HepG2 (cell line): ENCODE data around the gene SIVA1. TPM values are rescaled to one million over a fixed set of nuclear protein-coding genes. Genes with fewer than 3 reads are reported as not detected.

Source experiments
- ATAC-seq: fragments of 200-7000 bp; cut with Tn5 transposase; 3 replicates; pipeline ENCODE4 v1.9.1; 2020; ENCODE audit warnings: mild to moderate bottlenecking, moderate library complexity
- BruUV-seq: library from RNA; stranded (reverse); fragments of 400-500 nt; replicated peaks from 2 replicates; lab custom pipeline; 2021; lab: Mats Ljungman, UMichigan
- CTCF ChIA-PET: fragments of 300-600 bp; formaldehyde crosslinking; extraction: SDS; loops from one replicate; lab custom pipeline; 2021; ENCODE audit warnings: low total read pairs, inconsistent platforms, low intra/inter-chr PET ratio; lab: Yijun Ruan, JAX
- POLR2A ChIA-PET: fragments of 350-600 bp; sonication (Branson Sonifier 250); formaldehyde crosslinking; loops from one replicate; lab custom pipeline; 2020; ENCODE audit warnings: antibody characterized with exemption, inconsistent platforms; lab: Yijun Ruan, JAX
- DNase-seq: peaks from one replicate; pipeline ENCODE4 v3.0.0-alpha.2; 2015; ENCODE audit warnings: low spot score
- FAIRE-seq: peaks from 3 replicates; lab custom pipeline; 2011; peaks lifted over from hg19 to GRCh38; lab: Jason Lieb, UNC
- H2AFZ ChIP-seq: one replicate; pipeline ENCODE4 v1.6.1; 2011; ENCODE audit warnings: low read length, inconsistent platforms
- H3K27ac ChIP-seq: fragments of 300-600 bp; 3 replicates; pipeline ENCODE4 v1.8.0; 2011; ENCODE audit warnings: mixed run types, mild to moderate bottlenecking, mixed read lengths, low read length, inconsistent platforms; ENCODE audit not compliant: insufficient read depth; ENCODE audit errors: extremely low read length
- H3K27me3 ChIP-seq, 2 experiments: fragments of 200-600 bp in 1 of 2; 2 replicates in 1 of 2; 3 replicates in 1 of 2; pipeline versions ENCODE4 v1.6.0 to v1.8.0; 2011; ENCODE audit warnings: low read length in 2 of 2, mild to moderate bottlenecking in 2 of 2, moderate library complexity in 2 of 2, inconsistent platforms in 1 of 2; ENCODE audit not compliant: insufficient read depth in 2 of 2, control insufficient read depth in 1 of 2
- H3K36me3 ChIP-seq, 2 experiments: fragments of 200-600 bp in 1 of 2; replicated peaks in 1 of 2; 2 replicates in 1 of 2; 3 replicates in 1 of 2; pipeline versions ENCODE4 v1.5.1 to v1.8.0; 2011; ENCODE audit warnings: low read length in 2 of 2, inconsistent platforms in 1 of 2; ENCODE audit not compliant: insufficient read depth in 2 of 2, control insufficient read depth in 1 of 2
- H3K4me1 ChIP-seq: 2 replicates; pipeline ENCODE4 v1.5.1; 2012; ENCODE audit warnings: low read length, inconsistent platforms; ENCODE audit not compliant: insufficient read depth
- H3K4me2 ChIP-seq: 2 replicates; pipeline ENCODE4 v1.6.0; 2011; ENCODE audit warnings: low read depth, low read length, inconsistent platforms
- H3K4me3 ChIP-seq, 3 experiments: fragments of 200-600 bp in 1 of 3; sonication (generic), shearing (Covaris generic) in 1 of 3; replicated peaks in 1 of 3; 2 replicates each; pipeline ENCODE4 v1.5.1; 2011 to 2016; ENCODE audit warnings: low read length in 3 of 3, inconsistent platforms in 2 of 3, low read depth in 2 of 3, mild to moderate bottlenecking in 2 of 3, control low read depth in 1 of 3, mixed read lengths in 1 of 3; ENCODE audit not compliant: insufficient read depth in 1 of 3
- H3K79me2 ChIP-seq: one replicate; pipeline ENCODE4 v1.6.1; 2011; ENCODE audit warnings: low read length, inconsistent platforms; ENCODE audit not compliant: insufficient read depth
- H3K9ac ChIP-seq: 2 replicates; pipeline ENCODE4 v1.6.0; 2011; ENCODE audit warnings: mild to moderate bottlenecking, low read depth, low read length, inconsistent platforms; ENCODE audit not compliant: insufficient read depth
- H3K9me3 ChIP-seq: 2 replicates; pipeline ENCODE4 v1.5.1; 2012; ENCODE audit warnings: mild to moderate bottlenecking, low read length
- H4K20me1 ChIP-seq: 2 replicates; pipeline ENCODE4 v1.6.0; 2011; ENCODE audit warnings: inconsistent platforms, mild to moderate bottlenecking, low read length, moderate library complexity; ENCODE audit not compliant: insufficient read depth
- AGO2 ChIP-seq: fragments of 200-400 bp; formaldehyde crosslinking; optimal IDR thresholded peaks from 2 replicates; pipeline ENCODE3; 2017; ENCODE audit warnings: mild to moderate bottlenecking, low read depth, low read length, moderate library complexity
- CCDC6 ChIP-seq: sonication (generic); formaldehyde crosslinking; IDR thresholded peaks from 2 replicates; pipeline ENCODE4 v1.8.1; 2022; ENCODE audit warnings: mild to moderate bottlenecking, missing genetic modification reagents, moderate library complexity
- NFIC ChIP-seq: IDR thresholded peaks from 2 replicates; pipeline ENCODE4 v1.6.1; 2012; ENCODE audit warnings: mild to moderate bottlenecking, low read length, inconsistent platforms
- PCBP1 ChIP-seq: fragments of 200-400 bp; formaldehyde crosslinking; IDR thresholded peaks from 2 replicates; pipeline ENCODE4 v1.6.1; 2017; ENCODE audit warnings: mild to moderate bottlenecking, low read depth, low read length, borderline replicate concordance
- ZFY ChIP-seq: sonication (generic); formaldehyde crosslinking; IDR thresholded peaks from 2 replicates; pipeline ENCODE4 v1.4.0; 2020; ENCODE audit warnings: missing genetic modification reagents
- ZNF20 ChIP-seq: sonication (generic); formaldehyde crosslinking; IDR thresholded peaks from 2 replicates; pipeline ENCODE4 v1.4.0; 2020; ENCODE audit warnings: mild to moderate bottlenecking, moderate library complexity, missing genetic modification reagents
- ZNF260 ChIP-seq: sonication (generic); formaldehyde crosslinking; IDR thresholded peaks from 2 replicates; pipeline ENCODE4 v1.4.0; 2020; ENCODE audit warnings: missing genetic modification reagents, low read depth, mild to moderate bottlenecking, borderline replicate concordance
- ZNF562 ChIP-seq: sonication (generic); formaldehyde crosslinking; IDR thresholded peaks from 2 replicates; pipeline ENCODE4 v1.8.0; 2022; ENCODE audit warnings: missing genetic modification reagents, borderline replicate concordance
- ZNF678 ChIP-seq: sonication (generic); formaldehyde crosslinking; IDR thresholded peaks from 2 replicates; pipeline ENCODE4 v1.4.0; 2020; ENCODE audit warnings: mild to moderate bottlenecking, missing genetic modification reagents
- WGBS: methylation state at CpG from one replicate; pipeline ENCODE4 v1.1.6; 2017; ENCODE audit warnings: low lambda C conversion rate; 5-methylcytosine and 5-hydroxymethylcytosine counted together
- in situ Hi-C: cut with HindIII; loops from 2 replicates; pipeline ENCODE4 v1.10.0; 2017; ENCODE audit warnings: low pct_unique_long_range_greater_than_20kb; ENCODE audit not compliant: extremely low pct_ligation_motif_present
- intact Hi-C: fragments of 100-400 bp; cut with micrococcal nuclease; formaldehyde crosslinking; loops from one replicate; pipeline ENCODE4 v1.10.0; 2022; ENCODE audit not compliant: unreplicated experiment
- polyA plus RNA-seq, 8 experiments: library from polyadenylated mRNA; depleted of rRNA in 3 of 8; stranded (reverse) in 7 of 8; unstranded in 1 of 8; fragments of >200 nt; fragmentation: Illumina TruSeq in 4 of 8; extraction: Trizol in 4 of 8; gene quantifications; 2 replicates each; pipeline versions ENCODE4 v1.2.1 to v1.2.3, GENCODE V29; 2011 to 2016; ENCODE audit warnings: low read depth in 4 of 8, missing spikeins in 1 of 8, mixed read lengths in 1 of 8; ENCODE audit not compliant: insufficient read depth in 1 of 8
- total RNA-seq, 5 experiments: library from RNA; depleted of rRNA; stranded (reverse); fragments of >200 nt; fragmentation: Illumina TruSeq; extraction: Trizol; gene quantifications; 2 replicates each; pipeline ENCODE4 v1.2.3, GENCODE V29; 2016; ENCODE audit warnings: low read depth in 1 of 5
- TF ChIP-seq, protein P1 (sequence below): fragments of 450-650 bp; IDR thresholded peaks from 2 replicates; pipeline ENCODE4 v1.6.1; 2017; ENCODE audit warnings: mild to moderate bottlenecking
- TF ChIP-seq, protein P2 (sequence below): sonication (generic); formaldehyde crosslinking; IDR thresholded peaks from 2 replicates; pipeline ENCODE4 v1.9.0; 2021; ENCODE audit warnings: missing genetic modification reagents, borderline replicate concordance

Gene SIVA1
- total and polyA plus RNA-seq, 2 of the 13 experiments (the other 11 are each of a cell fraction or from before 2014, with no cell fraction given) = 123 to 186 TPM

DNA sequence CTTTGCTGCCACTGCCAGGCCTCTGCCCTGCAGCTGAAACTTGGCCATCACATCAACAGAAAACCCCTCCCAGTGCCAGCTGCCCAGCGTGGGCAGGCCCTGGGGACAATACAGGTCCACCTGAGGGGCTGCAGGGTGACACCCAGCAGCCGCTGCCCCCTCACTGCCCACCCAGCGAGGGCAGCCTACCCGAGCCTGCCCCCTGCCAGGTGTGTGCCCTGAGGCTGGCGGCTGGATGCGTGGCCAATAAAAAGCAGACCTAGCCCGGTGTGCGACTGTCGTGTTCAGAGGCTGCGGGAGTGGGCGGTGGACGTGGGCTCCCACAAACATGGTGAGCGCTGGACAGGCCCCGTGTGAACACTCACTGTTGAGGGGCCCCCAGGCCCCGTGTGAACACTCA lies 33.6 kb upstream of the SIVA1 start:
- WGBS = no CpG with 5 or more reads among the region's 15 CpGs
- FAIRE-seq (no peak), DNase-seq (no peak), ATAC-seq (no peak)
- no peak overlapping the region for H3K4me3 ChIP-seq
- no peaks in the 10 kb centered on the region for H4K20me1 ChIP-seq
- no peak overlapping the region for H3K4me2 ChIP-seq
- POLR2A ChIA-PET = no interaction called here
- no peak overlapping the region for H2AFZ ChIP-seq
- in situ Hi-C loops = no loop called here
- no peaks in the 10 kb centered on the region for H3K9me3 ChIP-seq
- no peak overlapping the region for H3K27ac ChIP-seq
- no peaks in the 10 kb centered on the region for H3K79me2 ChIP-seq
- BruUV-seq = no TSS peak
- TF ChIP-seq NFIC (no peak), PCBP1 (no peak), AGO2 (peak; percentile 66), ZNF678 (no peak), ZFY (CRISPR knock-in tag) (no peak)
- H3K27me3 ChIP-seq = no peaks in the 10 kb centered on the region
- no peak overlapping the region for H3K9ac ChIP-seq
- intact Hi-C loops = no loop called here
- CTCF ChIA-PET = no interaction called here
- H3K4me1 ChIP-seq = peaks cover 28% of the 10 kb centered on the region
- peaks cover 1 to 2% of the 10 kb centered on the region in 2 experiments; a peak in 1 of 5 replicates for H3K36me3 ChIP-seq

DNA sequence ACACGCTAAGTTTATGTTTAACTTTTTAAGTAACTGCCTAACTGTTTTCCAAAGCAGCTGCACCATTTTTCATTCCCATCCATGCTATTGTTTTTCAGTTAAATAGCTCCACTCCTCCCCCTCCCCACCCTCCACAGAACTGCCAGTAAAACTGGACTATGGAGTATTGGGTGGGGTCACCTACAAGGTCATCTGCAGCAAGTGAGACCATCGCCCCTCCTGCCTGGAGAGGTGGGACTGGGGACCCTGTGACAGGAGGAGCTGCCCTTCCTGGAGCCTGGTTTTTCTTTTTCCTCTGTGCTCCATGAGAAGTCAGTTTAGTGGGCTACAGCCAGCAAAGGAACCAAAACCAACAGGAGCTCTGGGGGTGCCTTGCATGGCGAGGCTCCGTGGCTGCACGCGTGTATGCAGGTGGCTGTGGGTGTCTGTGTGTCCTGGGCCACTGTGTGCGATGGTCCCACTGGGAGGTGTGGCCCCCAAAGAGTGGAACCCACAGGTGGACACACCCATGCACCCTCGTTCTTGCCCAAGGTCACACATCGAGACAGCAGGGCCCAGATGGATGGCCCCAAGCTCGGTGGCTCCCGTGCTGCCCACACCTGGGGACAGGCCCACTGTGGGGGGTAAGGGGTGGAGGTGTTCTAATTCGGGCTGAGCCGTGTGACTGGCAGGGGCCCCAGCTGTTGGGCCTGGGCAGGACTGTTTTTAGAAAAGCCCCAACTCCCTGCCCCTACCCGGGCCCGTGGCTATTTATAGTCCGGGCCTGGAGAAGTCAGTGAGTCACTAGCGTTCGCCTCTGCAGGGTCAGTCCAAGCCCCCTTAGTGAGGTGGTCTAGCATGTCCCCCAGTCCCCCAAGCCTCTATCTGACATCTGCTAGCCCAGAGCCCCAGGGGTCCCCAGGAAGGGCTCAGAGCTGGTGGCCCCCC lies 31.2 kb upstream of the SIVA1 start:
- POLR2A ChIA-PET = interaction anchor here (0.8 to 1.3 kb wide), 2 partner anchors 45 to 56 kb away, joined by 3 read pairs; no protein-coding TSS in a partner anchor
- TF ChIP-seq CCDC6 = no peak
- TF ChIP-seq, protein P1, sequence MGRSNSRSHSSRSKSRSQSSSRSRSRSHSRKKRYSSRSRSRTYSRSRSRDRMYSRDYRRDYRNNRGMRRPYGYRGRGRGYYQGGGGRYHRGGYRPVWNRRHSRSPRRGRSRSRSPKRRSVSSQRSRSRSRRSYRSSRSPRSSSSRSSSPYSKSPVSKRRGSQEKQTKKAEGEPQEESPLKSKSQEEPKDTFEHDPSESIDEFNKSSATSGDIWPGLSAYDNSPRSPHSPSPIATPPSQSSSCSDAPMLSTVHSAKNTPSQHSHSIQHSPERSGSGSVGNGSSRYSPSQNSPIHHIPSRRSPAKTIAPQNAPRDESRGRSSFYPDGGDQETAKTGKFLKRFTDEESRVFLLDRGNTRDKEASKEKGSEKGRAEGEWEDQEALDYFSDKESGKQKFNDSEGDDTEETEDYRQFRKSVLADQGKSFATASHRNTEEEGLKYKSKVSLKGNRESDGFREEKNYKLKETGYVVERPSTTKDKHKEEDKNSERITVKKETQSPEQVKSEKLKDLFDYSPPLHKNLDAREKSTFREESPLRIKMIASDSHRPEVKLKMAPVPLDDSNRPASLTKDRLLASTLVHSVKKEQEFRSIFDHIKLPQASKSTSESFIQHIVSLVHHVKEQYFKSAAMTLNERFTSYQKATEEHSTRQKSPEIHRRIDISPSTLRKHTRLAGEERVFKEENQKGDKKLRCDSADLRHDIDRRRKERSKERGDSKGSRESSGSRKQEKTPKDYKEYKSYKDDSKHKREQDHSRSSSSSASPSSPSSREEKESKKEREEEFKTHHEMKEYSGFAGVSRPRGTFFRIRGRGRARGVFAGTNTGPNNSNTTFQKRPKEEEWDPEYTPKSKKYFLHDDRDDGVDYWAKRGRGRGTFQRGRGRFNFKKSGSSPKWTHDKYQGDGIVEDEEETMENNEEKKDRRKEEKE = no peak
- no peak for TF ChIP-seq ZNF562 (CRISPR knock-in tag)
- no peak for TF ChIP-seq ZNF20 (CRISPR knock-in tag)
- TF ChIP-seq ZNF260 = no peak
- TF ChIP-seq, protein P2, sequence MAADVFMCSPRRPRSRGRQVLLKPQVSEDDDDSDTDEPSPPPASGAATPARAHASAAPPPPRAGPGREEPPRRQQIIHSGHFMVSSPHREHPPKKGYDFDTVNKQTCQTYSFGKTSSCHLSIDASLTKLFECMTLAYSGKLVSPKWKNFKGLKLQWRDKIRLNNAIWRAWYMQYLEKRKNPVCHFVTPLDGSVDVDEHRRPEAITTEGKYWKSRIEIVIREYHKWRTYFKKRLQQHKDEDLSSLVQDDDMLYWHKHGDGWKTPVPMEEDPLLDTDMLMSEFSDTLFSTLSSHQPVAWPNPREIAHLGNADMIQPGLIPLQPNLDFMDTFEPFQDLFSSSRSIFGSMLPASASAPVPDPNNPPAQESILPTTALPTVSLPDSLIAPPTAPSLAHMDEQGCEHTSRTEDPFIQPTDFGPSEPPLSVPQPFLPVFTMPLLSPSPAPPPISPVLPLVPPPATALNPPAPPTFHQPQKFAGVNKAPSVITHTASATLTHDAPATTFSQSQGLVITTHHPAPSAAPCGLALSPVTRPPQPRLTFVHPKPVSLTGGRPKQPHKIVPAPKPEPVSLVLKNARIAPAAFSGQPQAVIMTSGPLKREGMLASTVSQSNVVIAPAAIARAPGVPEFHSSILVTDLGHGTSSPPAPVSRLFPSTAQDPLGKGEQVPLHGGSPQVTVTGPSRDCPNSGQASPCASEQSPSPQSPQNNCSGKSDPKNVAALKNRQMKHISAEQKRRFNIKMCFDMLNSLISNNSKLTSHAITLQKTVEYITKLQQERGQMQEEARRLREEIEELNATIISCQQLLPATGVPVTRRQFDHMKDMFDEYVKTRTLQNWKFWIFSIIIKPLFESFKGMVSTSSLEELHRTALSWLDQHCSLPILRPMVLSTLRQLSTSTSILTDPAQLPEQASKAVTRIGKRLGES (CRISPR knock-in tag) = no peak

More for the DNA sequence above, 31.2 kb upstream of the SIVA1 start:
- peaks cover 0 to 3% of the 10 kb centered on the region in 2 experiments; a peak in 1 of 5 replicates for H3K27me3 ChIP-seq
- no peaks in the 10 kb centered on the region for H4K20me1 ChIP-seq
- ATAC-seq (no peak), FAIRE-seq (no peak), DNase-seq (no peak)
- H3K36me3 ChIP-seq = peaks cover 0 to 1% of the 10 kb centered on the region in 2 experiments; a peak in 1 of 5 replicates
- H3K4me2 ChIP-seq = no peak overlapping the region
- in situ Hi-C loops (no loop called here), intact Hi-C loops (no loop called here)
- 86% methylated on average over 13 of the region's 18 CpGs for WGBS
- H3K9ac ChIP-seq = no peak overlapping the region
- no peaks in the 10 kb centered on the region for H3K79me2 ChIP-seq
- no peak overlapping the region for H3K4me3 ChIP-seq
- CTCF ChIA-PET = no interaction called here
- no peak overlapping the region for H3K27ac ChIP-seq
- peaks cover 48% of the 10 kb centered on the region for H3K4me1 ChIP-seq
- BruUV-seq = no TSS peak
- H2AFZ ChIP-seq = no peak overlapping the region
- no peaks in the 10 kb centered on the region for H3K9me3 ChIP-seq
